Neural crest cell (in vitro differentiated cells): ENCODE data around the gene BTBD9. TPM values are rescaled to one million over a fixed set of nuclear protein-coding genes. Genes with fewer than 3 reads are reported as not detected.

ENCODE experiments used
- DNase-seq: peaks from one replicate; pipeline ENCODE4 v3.0.0; 2021; ENCODE audit warnings: low read depth, mixed read lengths, low spot score
- H3K27ac Mint-ChIP-seq: one replicate; pipeline ENCODE4 v1.8.0; 2021; ENCODE audit warnings: mild to moderate bottlenecking, mixed read lengths; ENCODE audit not compliant: unreplicated experiment
- H3K27me3 Mint-ChIP-seq: 2 replicates; pipeline ENCODE4 v1.8.0; 2021; ENCODE audit warnings: low read depth, mild to moderate bottlenecking, mixed read lengths
- H3K36me3 Mint-ChIP-seq: 2 replicates; pipeline ENCODE4 v1.8.0; 2021; ENCODE audit warnings: low read depth, mild to moderate bottlenecking, mixed read lengths
- H3K4me1 Mint-ChIP-seq: 2 replicates; pipeline ENCODE4 v1.8.0; 2021; ENCODE audit warnings: mixed read lengths
- H3K4me3 Mint-ChIP-seq: one replicate; pipeline ENCODE4 v1.8.0; 2021; ENCODE audit warnings: mild to moderate bottlenecking, mixed read lengths
- H3K9me3 Mint-ChIP-seq: 2 replicates; pipeline ENCODE4 v1.8.0; 2021; ENCODE audit warnings: mixed read lengths
- total RNA-seq: library from RNA; stranded (reverse); gene quantifications from 2 replicates; pipeline ENCODE4 v1.2.1, GENCODE V29; 2021
- TF ChIP-seq, protein P1 (sequence below): fragments of 200-600 bp; sonication (generic); conservative IDR thresholded peaks from 2 replicates; pipeline ENCODE4 v1.5.0; 2021; ENCODE audit warnings: antibody characterized with exemption, mild to moderate bottlenecking

BTBD9 gene
- total RNA-seq, 1 donor from 2014 or later: 18.0 TPM

DNA sequence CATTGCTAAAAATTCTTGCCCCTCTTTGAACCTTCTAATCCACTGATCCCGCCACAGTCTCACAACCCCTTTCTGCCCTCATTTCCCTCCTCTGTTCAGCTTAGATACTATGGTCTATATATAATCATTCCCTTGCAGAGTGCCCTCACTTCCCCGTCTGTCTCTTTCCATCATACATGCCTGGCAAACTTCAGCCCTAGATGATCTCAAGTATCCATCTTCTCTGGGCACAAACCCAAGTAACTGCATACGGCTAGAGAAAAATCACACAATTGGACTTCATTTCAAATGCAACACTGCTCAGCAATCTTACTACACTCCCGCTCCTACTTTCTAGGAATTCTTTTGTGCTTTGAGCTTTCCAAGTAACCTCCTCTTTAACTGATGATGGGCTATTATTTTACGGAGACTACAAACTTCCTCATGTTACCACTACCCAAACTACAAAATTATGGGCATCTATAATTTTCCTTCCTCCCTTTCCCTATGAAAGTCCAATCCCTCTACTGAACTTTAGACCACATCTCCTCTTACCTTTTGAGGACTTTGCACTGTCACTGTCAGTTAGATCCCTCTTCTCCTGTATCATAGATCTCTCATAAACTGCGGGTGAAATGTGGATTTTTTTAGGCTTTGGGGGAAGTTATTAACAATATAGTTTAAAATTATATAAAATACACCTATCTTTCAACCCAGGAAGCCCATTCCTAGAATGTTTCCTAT, 135.6 kb downstream of the BTBD9 start:
- H3K27ac Mint-ChIP-seq: no peak overlapping the region
- no peaks in the 10 kb centered on the region for H3K9me3 Mint-ChIP-seq
- TF ChIP-seq, protein P1, sequence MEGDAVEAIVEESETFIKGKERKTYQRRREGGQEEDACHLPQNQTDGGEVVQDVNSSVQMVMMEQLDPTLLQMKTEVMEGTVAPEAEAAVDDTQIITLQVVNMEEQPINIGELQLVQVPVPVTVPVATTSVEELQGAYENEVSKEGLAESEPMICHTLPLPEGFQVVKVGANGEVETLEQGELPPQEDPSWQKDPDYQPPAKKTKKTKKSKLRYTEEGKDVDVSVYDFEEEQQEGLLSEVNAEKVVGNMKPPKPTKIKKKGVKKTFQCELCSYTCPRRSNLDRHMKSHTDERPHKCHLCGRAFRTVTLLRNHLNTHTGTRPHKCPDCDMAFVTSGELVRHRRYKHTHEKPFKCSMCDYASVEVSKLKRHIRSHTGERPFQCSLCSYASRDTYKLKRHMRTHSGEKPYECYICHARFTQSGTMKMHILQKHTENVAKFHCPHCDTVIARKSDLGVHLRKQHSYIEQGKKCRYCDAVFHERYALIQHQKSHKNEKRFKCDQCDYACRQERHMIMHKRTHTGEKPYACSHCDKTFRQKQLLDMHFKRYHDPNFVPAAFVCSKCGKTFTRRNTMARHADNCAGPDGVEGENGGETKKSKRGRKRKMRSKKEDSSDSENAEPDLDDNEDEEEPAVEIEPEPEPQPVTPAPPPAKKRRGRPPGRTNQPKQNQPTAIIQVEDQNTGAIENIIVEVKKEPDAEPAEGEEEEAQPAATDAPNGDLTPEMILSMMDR: no peak
- H3K36me3 Mint-ChIP-seq: no peaks in the 10 kb centered on the region
- peaks cover 5% of the 10 kb centered on the region for H3K4me1 Mint-ChIP-seq
- H3K27me3 Mint-ChIP-seq: no peaks in the 10 kb centered on the region
- no peak overlapping the region for H3K4me3 Mint-ChIP-seq
- DNase-seq: no peak

DNA sequence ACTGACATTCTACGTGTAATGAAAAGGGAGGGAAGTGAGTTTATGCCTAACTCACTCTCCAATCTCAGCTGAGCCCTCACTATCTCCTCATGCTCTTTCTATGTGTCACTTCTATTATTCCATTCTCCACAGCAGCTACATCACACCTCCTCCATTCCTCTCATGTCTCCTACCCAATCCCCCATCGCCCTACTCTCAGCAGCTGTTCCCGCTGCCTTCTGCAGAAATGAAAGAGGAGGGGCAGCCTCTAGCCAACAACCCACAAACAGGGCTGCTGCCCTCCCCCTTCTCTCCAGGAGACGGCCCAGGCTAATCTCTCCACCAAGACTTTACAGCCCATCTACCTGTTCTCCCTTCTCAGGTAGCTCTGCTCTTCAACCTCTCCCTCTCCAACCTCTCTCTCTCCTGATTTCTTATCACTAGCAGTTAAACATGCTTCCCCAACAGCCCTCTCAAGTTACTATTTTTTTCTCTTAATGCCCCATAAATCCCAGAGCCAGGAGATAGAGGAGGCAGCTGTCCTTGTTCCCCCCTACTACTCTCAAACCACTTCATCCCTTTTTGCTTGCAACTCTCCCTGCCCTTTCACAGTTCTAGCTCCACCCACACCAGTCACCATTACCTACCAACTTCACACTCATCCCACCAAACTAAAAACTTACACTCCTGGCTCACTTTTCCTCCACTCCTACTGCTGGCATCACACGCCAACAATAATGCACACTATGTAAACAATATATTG, 136.5 kb downstream of the BTBD9 start:
- Mint-ChIP-seq H3K27me3 (no peaks in the 10 kb centered on the region), H3K4me3 (no peak overlapping the region), H3K4me1 (peaks cover 12% of the 10 kb centered on the region), H3K27ac (no peak overlapping the region), H3K36me3 (no peaks in the 10 kb centered on the region), H3K9me3 (no peaks in the 10 kb centered on the region)
- DNase-seq: no peak
- TF ChIP-seq, protein P1: no peak

DNA sequence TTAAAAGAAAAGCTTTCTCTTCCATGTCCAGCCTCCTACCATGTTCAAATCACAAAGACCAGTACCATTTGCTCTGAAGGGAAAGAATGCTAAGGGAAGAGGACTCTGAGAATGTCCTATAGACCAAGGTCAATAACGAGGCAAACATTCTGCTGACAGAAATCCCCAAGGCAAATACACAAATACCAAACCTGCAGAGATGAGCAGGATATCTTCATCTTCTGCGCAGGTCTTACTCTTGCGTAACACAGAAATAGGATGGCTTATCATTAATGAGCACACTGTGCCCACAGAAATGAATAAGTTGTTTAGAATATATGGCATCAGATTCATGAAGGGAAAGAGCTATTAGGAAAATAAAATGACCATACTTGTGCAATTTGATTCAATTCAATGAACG, 137.3 kb downstream of the BTBD9 start:
- DNase-seq: no peak
- no peaks in the 10 kb centered on the region for H3K27me3 Mint-ChIP-seq
- H3K27ac Mint-ChIP-seq: no peak overlapping the region
- TF ChIP-seq, protein P1: no peak
- no peaks in the 10 kb centered on the region for H3K9me3 Mint-ChIP-seq
- no peak overlapping the region for H3K4me3 Mint-ChIP-seq
- H3K36me3 Mint-ChIP-seq: no peaks in the 10 kb centered on the region
- peaks cover 15% of the 10 kb centered on the region for H3K4me1 Mint-ChIP-seq

DNA sequence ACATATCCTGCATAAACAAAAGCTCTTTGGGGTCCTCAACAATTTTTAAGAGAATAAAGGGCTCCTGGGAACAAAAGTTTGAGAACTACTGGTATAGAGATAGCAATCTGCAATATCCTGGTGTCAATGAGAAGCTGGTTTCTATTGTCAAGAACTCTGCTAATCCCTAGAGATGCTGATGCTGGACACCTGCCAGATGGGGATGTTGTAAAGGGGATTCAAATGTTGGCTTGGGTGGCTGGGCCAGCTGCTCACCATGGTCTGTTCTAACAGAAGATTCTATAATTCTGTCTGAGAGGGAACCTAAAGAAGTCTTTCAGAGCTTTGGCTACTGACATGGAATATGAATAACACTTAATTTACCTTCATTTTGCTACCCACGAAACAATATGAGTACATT, 137.8 kb downstream of the BTBD9 start:
- H3K36me3 Mint-ChIP-seq: no peaks in the 10 kb centered on the region
- H3K4me1 Mint-ChIP-seq: peaks cover 18% of the 10 kb centered on the region
- no peak overlapping the region for H3K27ac Mint-ChIP-seq
- no peaks in the 10 kb centered on the region for H3K27me3 Mint-ChIP-seq
- no peak for DNase-seq
- no peak overlapping the region for H3K4me3 Mint-ChIP-seq
- TF ChIP-seq, protein P1: no peak
- H3K9me3 Mint-ChIP-seq: no peaks in the 10 kb centered on the region

DNA sequence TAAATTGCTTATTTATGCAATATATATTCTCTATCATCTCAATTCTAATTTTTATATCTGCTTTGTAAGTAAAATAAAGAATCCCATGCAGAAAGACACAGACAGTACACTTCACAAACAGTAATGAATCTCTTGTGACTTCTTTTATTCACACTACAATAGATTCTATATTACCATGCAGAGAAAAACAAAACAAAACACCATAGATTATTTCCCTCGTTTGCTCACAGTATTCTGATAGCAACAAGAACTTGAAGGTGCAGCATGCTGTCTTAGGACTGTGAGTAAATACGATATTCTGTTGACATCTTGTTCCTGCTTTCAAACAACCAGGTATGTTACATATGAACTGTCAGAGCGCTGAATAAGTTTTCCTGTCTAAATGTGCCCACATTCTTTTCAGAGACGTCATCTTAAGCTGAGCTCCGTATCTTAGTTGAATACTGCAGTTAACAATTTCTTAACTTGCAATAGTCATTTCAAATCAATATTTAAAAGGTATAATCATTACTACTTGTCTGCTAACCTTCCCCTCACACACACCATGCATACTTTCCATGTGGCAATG, 140.1 kb downstream of the BTBD9 start:
- Mint-ChIP-seq H3K27ac (no peak overlapping the region), H3K4me1 (peaks cover 18% of the 10 kb centered on the region), H3K9me3 (no peaks in the 10 kb centered on the region), H3K36me3 (no peaks in the 10 kb centered on the region), H3K4me3 (no peak overlapping the region), H3K27me3 (no peaks in the 10 kb centered on the region)
- TF ChIP-seq, protein P1: no peak
- DNase-seq: no peak
